Adipocyte (in vitro differentiated cells): Measurements from ENCODE around the gene FREM1.

ENCODE experiments used
- DNase-seq: peaks from one replicate; pipeline ENCODE4 v3.0.0-alpha.2; 2015; ENCODE audit warnings: low read depth
- H3K27me3 ChIP-seq: replicated peaks from 2 replicates; pipeline ENCODE4 v1.7.0; 2013; ENCODE audit warnings: mild to moderate bottlenecking, low read length, moderate library complexity; ENCODE audit not compliant: control insufficient read depth, insufficient read depth
- H3K36me3 ChIP-seq: 2 replicates; pipeline ENCODE4 v1.7.0; 2013; ENCODE audit warnings: low read length, mild to moderate bottlenecking, moderate library complexity; ENCODE audit not compliant: control insufficient read depth, insufficient read depth, severe bottlenecking
- H3K4me1 ChIP-seq: 2 replicates; pipeline ENCODE4 v1.7.0; 2013; ENCODE audit warnings: mild to moderate bottlenecking, low read length, moderate library complexity; ENCODE audit not compliant: control insufficient read depth, insufficient read depth
- H3K4me3 ChIP-seq: 2 replicates; pipeline ENCODE4 v1.7.0; 2013; ENCODE audit warnings: mild to moderate bottlenecking, low read length, moderate library complexity
- H3K9ac ChIP-seq: 2 replicates; pipeline ENCODE4 v1.7.0; 2013; ENCODE audit warnings: mild to moderate bottlenecking, low read length, moderate library complexity
- H3K9me3 ChIP-seq: 2 replicates; pipeline ENCODE4 v1.7.0; 2013; ENCODE audit warnings: mild to moderate bottlenecking, low read length, moderate library complexity; ENCODE audit not compliant: control insufficient read depth

Gene FREM1

DNA sequence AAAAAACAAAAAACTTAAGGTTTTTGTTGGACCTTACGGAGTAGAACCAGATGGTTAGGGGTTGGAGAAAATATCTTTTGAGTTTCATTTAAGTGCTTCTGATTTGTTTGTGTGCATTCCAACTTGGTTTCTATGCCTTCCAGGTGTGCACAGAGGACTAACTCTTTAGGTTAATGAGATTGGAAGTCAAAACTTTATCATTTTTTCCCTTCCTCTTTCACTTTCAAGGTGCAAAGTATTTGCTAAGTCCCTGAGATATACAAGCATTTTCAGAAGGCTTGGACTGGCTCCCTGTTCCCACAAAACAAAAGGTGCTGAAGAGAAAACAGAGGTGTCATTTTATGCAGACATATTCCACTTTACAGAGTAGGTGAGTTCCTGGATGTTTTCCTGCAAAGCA is 157.4 kb downstream of the FREM1 start:
- Histone ChIP-seq H3K36me3 (no peaks in the 10 kb centered on the region), H3K4me3 (no peak overlapping the region), H3K27me3 (no peaks in the 10 kb centered on the region), H3K9ac (no peak overlapping the region), H3K4me1 (no peaks in the 10 kb centered on the region), H3K9me3 (no peaks in the 10 kb centered on the region)
- DNase-seq = no peak

- Histone ChIP-seq H3K4me1 (no peaks in the 10 kb centered on the region), H3K4me3 (no peak overlapping the region), H3K36me3 (no peaks in the 10 kb centered on the region), H3K9me3 (no peaks in the 10 kb centered on the region), H3K27me3 (no peaks in the 10 kb centered on the region), H3K9ac (no peak overlapping the region)
- no peak for DNase-seq
These were observed 158.0 kb downstream of the FREM1 start for GRCh38 chr9:14752271-14752670.

- DNase-seq = no peak
- Histone ChIP-seq H3K9ac (no peak overlapping the region), H3K36me3 (no peaks in the 10 kb centered on the region), H3K27me3 (no peaks in the 10 kb centered on the region), H3K4me3 (no peak overlapping the region), H3K4me1 (no peaks in the 10 kb centered on the region), H3K9me3 (no peaks in the 10 kb centered on the region)
These were observed 159.4 kb downstream of the FREM1 start for GRCh38 chr9:14750821-14751220.

DNA sequence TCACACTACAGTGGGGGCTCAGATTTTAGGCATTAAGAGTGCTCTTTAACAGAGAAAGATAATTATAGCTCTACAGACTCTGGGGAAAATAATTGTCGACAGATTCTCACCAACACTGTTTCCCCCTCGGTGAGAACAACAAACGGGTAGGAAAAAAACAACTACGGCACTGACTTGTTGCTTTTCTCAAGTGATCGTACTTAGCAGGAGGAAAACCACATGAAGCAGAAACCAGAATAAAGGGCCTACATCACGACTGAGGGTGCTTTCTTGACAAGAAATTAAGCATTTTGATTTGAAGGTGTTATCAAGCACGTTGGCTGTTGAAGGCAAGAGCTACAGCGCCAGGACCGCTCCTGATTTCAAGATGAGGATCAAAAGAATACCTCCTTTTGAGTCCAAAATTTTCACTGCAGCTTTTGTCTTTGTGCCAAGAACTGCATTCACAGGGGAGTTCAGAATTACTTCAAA is 160.5 kb downstream of the FREM1 start:
- no peaks in the 10 kb centered on the region for H3K36me3 ChIP-seq
- DNase-seq = no peak
- no peaks in the 10 kb centered on the region for H3K27me3 ChIP-seq
- no peaks in the 10 kb centered on the region for H3K4me1 ChIP-seq
- no peak overlapping the region for H3K4me3 ChIP-seq
- H3K9me3 ChIP-seq = no peaks in the 10 kb centered on the region
- H3K9ac ChIP-seq = no peak overlapping the region

GRCh38 chr9:14748373-14748772 is 161.9 kb downstream of the FREM1 start:
- no peak overlapping the region for H3K9ac ChIP-seq
- H3K9me3 ChIP-seq = no peaks in the 10 kb centered on the region
- no peak overlapping the region for H3K4me3 ChIP-seq
- H3K4me1 ChIP-seq = no peaks in the 10 kb centered on the region
- H3K27me3 ChIP-seq = no peaks in the 10 kb centered on the region
- DNase-seq = no peak
- no peaks in the 10 kb centered on the region for H3K36me3 ChIP-seq

DNA sequence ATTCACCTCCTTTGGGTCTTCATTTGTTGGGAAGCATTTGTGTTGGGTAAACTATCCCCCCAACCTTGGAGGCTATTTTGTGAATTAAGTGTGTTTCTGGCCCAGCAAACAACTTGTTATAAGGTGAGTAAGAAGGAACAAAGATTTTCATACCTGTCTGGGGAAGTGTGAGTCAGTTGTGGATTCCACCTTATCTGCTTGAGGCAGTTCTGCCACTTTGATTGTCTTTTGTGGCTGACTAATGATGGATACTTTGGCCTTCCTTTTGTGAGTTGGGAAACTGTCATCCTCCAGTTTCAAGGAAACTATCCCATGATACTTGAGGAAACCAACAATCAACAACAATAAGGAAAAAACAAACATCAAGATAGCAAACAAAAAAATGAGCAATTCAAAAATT is 163.1 kb downstream of the FREM1 start:
- Histone ChIP-seq H3K36me3 (no peaks in the 10 kb centered on the region), H3K9ac (no peak overlapping the region), H3K9me3 (no peaks in the 10 kb centered on the region), H3K27me3 (no peaks in the 10 kb centered on the region), H3K4me3 (no peak overlapping the region), H3K4me1 (no peaks in the 10 kb centered on the region)
- DNase-seq = no peak

GRCh38 chr9:14746626-14747025 is 163.6 kb downstream of the FREM1 start:
- DNase-seq = no peak
- Histone ChIP-seq H3K4me3 (no peak overlapping the region), H3K9ac (no peak overlapping the region), H3K4me1 (no peaks in the 10 kb centered on the region), H3K36me3 (no peaks in the 10 kb centered on the region), H3K27me3 (no peaks in the 10 kb centered on the region), H3K9me3 (no peaks in the 10 kb centered on the region)

GRCh38 chr9:14744768-14745167 is 165.5 kb downstream of the FREM1 start:
- Histone ChIP-seq H3K4me3 (no peak overlapping the region), H3K36me3 (no peaks in the 10 kb centered on the region), H3K9me3 (no peaks in the 10 kb centered on the region), H3K27me3 (no peaks in the 10 kb centered on the region), H3K9ac (no peak overlapping the region), H3K4me1 (no peaks in the 10 kb centered on the region)
- DNase-seq = no peak

- DNase-seq = no peak
- no peaks in the 10 kb centered on the region for H3K27me3 ChIP-seq
- H3K4me1 ChIP-seq = no peaks in the 10 kb centered on the region
- no peak overlapping the region for H3K9ac ChIP-seq
- H3K36me3 ChIP-seq = no peaks in the 10 kb centered on the region
- no peaks in the 10 kb centered on the region for H3K9me3 ChIP-seq
- no peak overlapping the region for H3K4me3 ChIP-seq
These were observed 168.9 kb downstream of the FREM1 start for GRCh38 chr9:14741369-14741768.

- Histone ChIP-seq H3K27me3 (no peaks in the 10 kb centered on the region), H3K9ac (no peak overlapping the region), H3K9me3 (no peaks in the 10 kb centered on the region), H3K4me3 (no peak overlapping the region), H3K36me3 (no peaks in the 10 kb centered on the region), H3K4me1 (no peaks in the 10 kb centered on the region)
- DNase-seq = no peak
These were observed 177.1 kb downstream of the FREM1 start for GRCh38 chr9:14733133-14733532.

- Histone ChIP-seq H3K36me3 (no peaks in the 10 kb centered on the region), H3K27me3 (no peaks in the 10 kb centered on the region), H3K9me3 (no peaks in the 10 kb centered on the region), H3K4me1 (no peaks in the 10 kb centered on the region), H3K4me3 (no peak overlapping the region), H3K9ac (no peak overlapping the region)
- DNase-seq = no peak
These were observed 178.8 kb downstream of the FREM1 start for GRCh38 chr9:14731294-14731981.

DNA sequence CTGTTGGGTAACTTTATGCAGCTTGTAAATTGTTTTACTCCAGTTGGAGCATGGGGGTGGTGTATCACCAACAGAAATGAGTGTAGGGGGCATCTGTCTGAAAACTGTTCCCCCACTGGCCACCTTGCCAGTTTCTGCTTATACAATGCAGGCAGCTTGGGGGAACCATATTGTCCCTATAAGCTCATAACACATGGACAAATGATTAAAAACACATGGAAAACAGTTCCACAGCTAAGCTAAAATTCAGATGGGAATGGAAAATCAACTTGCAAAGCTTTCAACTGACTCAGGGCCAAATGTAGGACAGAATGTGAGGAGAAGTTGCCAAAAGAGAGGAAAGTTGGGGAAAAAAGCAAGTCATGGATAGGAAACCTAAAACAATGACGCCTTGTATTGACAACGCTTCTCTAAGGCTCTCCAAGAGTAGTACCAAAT is 179.7 kb downstream of the FREM1 start:
- Histone ChIP-seq H3K27me3 (no peaks in the 10 kb centered on the region), H3K4me3 (no peak overlapping the region), H3K9ac (no peak overlapping the region), H3K4me1 (no peaks in the 10 kb centered on the region), H3K9me3 (no peaks in the 10 kb centered on the region), H3K36me3 (no peaks in the 10 kb centered on the region)
- no peak for DNase-seq
